Measurements from ENCODE around the gene BFSP1.

BFSP1 gene

DNA sequence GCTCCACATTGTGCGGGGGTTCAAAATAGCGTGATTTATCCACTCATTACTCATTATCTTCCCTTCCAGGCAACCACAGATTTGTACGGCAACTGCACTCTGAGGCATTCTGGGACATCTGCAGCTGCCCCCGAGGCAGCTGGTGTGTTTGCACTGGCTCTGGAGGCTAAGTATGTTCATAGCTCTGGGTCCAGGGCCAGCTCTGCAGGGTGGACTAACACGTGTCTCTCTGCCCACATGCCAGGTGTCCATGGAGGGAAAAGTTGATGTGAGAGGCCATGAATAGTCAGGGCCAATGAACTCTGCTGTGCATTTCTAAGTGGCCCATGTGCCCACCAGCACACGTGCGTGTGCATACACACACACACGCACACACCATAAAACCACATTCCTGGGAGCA, 74.9 kb downstream of the BFSP1 start:
- no peak for ATAC-seq
- TF ChIP-seq PPARA (CRISPR knock-in tag; IDR thresholded peaks at IDR 0.05; ENCODE audit: borderline replicate concordance) (no peak), OSR1 (CRISPR knock-in tag; IDR thresholded peaks at IDR 0.05) (no peak), CREB5 (CRISPR knock-in tag; IDR thresholded peaks at IDR 0.05; ENCODE audit: low read depth) (no peak), ZC3H10 (CRISPR knock-in tag; IDR thresholded peaks at IDR 0.05) (no peak), ZNF8 (CRISPR knock-in tag; IDR thresholded peaks at IDR 0.05) (no peak), RARB (CRISPR knock-in tag; IDR thresholded peaks at IDR 0.05) (no peak), ESRRG (CRISPR knock-in tag; IDR thresholded peaks at IDR 0.05) (no peak), SNAI2 (CRISPR knock-in tag; IDR thresholded peaks at IDR 0.05) (no peak), GLIS3 (CRISPR knock-in tag; IDR thresholded peaks at IDR 0.05) (no peak), ARNTL (CRISPR knock-in tag; IDR thresholded peaks at IDR 0.05; ENCODE audit: borderline replicate concordance, low read depth) (no peak), ZFP30 (CRISPR knock-in tag; IDR thresholded peaks at IDR 0.05) (no peak), ZNF70 (CRISPR knock-in tag; IDR thresholded peaks at IDR 0.05) (no peak), CSRNP3 (CRISPR knock-in tag; IDR thresholded peaks at IDR 0.05) (no peak), ZNF565 (CRISPR knock-in tag; conservative IDR thresholded peaks at IDR 0.05; ENCODE audit: low read depth) (no peak), PATZ1 (CRISPR knock-in tag; IDR thresholded peaks at IDR 0.05; ENCODE audit: borderline replicate concordance) (no peak), ISL1 (CRISPR knock-in tag; IDR thresholded peaks at IDR 0.05) (no peak), ZFP3 (CRISPR knock-in tag; IDR thresholded peaks at IDR 0.05) (no peak), TCF4 (CRISPR knock-in tag; IDR thresholded peaks at IDR 0.05; ENCODE audit: borderline replicate concordance) (no peak)
- TF ChIP-seq, protein P1, sequence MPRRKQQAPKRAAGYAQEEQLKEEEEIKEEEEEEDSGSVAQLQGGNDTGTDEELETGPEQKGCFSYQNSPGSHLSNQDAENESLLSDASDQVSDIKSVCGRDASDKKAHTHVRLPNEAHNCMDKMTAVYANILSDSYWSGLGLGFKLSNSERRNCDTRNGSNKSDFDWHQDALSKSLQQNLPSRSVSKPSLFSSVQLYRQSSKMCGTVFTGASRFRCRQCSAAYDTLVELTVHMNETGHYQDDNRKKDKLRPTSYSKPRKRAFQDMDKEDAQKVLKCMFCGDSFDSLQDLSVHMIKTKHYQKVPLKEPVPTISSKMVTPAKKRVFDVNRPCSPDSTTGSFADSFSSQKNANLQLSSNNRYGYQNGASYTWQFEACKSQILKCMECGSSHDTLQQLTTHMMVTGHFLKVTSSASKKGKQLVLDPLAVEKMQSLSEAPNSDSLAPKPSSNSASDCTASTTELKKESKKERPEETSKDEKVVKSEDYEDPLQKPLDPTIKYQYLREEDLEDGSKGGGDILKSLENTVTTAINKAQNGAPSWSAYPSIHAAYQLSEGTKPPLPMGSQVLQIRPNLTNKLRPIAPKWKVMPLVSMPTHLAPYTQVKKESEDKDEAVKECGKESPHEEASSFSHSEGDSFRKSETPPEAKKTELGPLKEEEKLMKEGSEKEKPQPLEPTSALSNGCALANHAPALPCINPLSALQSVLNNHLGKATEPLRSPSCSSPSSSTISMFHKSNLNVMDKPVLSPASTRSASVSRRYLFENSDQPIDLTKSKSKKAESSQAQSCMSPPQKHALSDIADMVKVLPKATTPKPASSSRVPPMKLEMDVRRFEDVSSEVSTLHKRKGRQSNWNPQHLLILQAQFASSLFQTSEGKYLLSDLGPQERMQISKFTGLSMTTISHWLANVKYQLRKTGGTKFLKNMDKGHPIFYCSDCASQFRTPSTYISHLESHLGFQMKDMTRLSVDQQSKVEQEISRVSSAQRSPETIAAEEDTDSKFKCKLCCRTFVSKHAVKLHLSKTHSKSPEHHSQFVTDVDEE (CRISPR knock-in tag; IDR thresholded peaks at IDR 0.05) = no peak
- TF ChIP-seq, protein P2, sequence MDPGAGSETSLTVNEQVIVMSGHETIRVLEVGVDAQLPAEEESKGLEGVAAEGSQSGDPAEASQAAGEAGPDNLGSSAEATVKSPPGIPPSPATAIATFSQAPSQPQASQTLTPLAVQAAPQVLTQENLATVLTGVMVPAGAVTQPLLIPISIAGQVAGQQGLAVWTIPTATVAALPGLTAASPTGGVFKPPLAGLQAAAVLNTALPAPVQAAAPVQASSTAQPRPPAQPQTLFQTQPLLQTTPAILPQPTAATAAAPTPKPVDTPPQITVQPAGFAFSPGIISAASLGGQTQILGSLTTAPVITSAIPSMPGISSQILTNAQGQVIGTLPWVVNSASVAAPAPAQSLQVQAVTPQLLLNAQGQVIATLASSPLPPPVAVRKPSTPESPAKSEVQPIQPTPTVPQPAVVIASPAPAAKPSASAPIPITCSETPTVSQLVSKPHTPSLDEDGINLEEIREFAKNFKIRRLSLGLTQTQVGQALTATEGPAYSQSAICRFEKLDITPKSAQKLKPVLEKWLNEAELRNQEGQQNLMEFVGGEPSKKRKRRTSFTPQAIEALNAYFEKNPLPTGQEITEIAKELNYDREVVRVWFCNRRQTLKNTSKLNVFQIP (CRISPR knock-in tag; IDR thresholded peaks at IDR 0.05; ENCODE audit: borderline replicate concordance, low read depth) = no peak

- no peak for ATAC-seq
- TF ChIP-seq CREB5 (CRISPR knock-in tag; IDR thresholded peaks at IDR 0.05; ENCODE audit: low read depth) (no peak), ISL1 (CRISPR knock-in tag; IDR thresholded peaks at IDR 0.05) (no peak), PPARA (CRISPR knock-in tag; IDR thresholded peaks at IDR 0.05; ENCODE audit: borderline replicate concordance) (no peak), PATZ1 (CRISPR knock-in tag; IDR thresholded peaks at IDR 0.05; ENCODE audit: borderline replicate concordance) (no peak), SNAI2 (CRISPR knock-in tag; IDR thresholded peaks at IDR 0.05) (no peak), GLIS3 (CRISPR knock-in tag; IDR thresholded peaks at IDR 0.05) (no peak), TOX (CRISPR knock-in tag; IDR thresholded peaks at IDR 0.05; ENCODE audit: borderline replicate concordance) (no peak), ZNF70 (CRISPR knock-in tag; IDR thresholded peaks at IDR 0.05) (no peak), OSR1 (CRISPR knock-in tag; IDR thresholded peaks at IDR 0.05) (no peak), TCF4 (CRISPR knock-in tag; IDR thresholded peaks at IDR 0.05; ENCODE audit: borderline replicate concordance) (no peak), ZC3H10 (CRISPR knock-in tag; IDR thresholded peaks at IDR 0.05) (no peak), ESRRG (CRISPR knock-in tag; IDR thresholded peaks at IDR 0.05) (no peak), ZNF565 (CRISPR knock-in tag; conservative IDR thresholded peaks at IDR 0.05; ENCODE audit: low read depth) (no peak), ZFP30 (CRISPR knock-in tag; IDR thresholded peaks at IDR 0.05) (no peak), CSDC2 (CRISPR knock-in tag; IDR thresholded peaks at IDR 0.05) (no peak), BACH2 (CRISPR knock-in tag; IDR thresholded peaks at IDR 0.05; ENCODE audit: borderline replicate concordance) (no peak)
- TF ChIP-seq, protein P2 (CRISPR knock-in tag; IDR thresholded peaks at IDR 0.05; ENCODE audit: borderline replicate concordance, low read depth) = no peak
Observed at GRCh38 chr20:17453592-17453991, 77.6 kb downstream of the BFSP1 start.

Data from SK-N-SH treated with all-trans-retinoic acid at 6 μM for 48 hours (cell line).